NCI-H2029 treated with DMSO at 0.1 percent for 48 hours (cell line): Measurements from ENCODE around the gene IL37.
"Not testable (repeated sequence)": the region's sequence is repeated elsewhere in the genome, so short reads cannot be mapped to it uniquely, and the experiment has no call there.

ENCODE experiments used
- DNase-seq: peaks from one replicate; lab custom pipeline; 2025; lab: John Stamatoyannopoulos, UW

IL37 gene

DNA sequence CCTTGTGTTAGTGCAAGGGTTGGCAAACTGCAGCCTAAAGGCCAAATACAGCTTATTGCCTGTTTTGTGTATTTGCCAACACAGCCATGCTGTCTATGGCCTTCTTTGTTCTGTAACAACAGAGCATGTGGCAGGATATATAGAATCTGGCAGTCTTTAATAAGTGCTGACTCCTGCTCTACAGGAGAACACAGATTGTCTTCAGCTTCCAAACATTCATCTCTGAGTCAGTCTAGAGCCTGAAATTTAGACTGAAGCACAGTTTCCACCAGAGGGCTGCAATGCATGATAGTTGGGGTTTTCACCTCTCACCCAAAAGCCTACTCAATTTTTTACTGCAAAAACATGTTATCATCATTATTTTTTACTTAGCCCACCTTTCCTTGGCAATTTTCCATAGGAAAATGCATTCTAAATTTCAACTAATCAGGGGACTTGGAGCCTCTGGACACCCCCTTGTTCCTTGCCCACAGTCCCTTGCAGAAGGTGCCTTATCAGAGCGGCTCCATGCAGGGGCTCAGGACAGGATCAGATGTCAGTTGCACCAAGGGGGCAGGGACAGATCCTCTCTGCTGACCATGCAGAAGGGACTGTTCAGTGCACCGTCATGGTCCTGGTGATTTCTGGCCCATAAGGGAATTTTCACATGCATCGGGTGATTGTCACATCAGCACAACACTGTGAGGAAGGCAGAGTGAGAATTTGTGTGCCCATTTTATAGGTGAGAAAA lies 12.4 kb downstream of the IL37 start:
- DNase-seq, result no peak

DNA sequence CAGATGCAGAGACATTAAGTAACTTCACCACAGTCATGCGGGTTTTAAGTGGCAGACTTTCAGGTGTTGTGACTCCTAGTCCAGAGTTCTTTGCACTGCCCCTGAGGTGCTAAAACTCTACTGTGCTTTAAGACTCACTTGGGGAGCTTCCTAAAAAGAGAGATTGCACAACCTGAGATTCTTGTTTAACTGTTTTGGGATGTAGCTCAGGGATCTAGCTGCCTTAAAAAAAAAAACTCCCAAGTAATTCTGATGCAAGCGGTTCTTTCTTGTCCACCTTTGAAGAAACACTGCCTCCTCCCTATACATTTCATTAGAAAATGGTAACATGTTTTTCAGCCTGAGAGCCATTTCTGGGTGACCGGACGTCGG lies 13.0 kb downstream of the IL37 start:
- no peak for DNase-seq

DNA sequence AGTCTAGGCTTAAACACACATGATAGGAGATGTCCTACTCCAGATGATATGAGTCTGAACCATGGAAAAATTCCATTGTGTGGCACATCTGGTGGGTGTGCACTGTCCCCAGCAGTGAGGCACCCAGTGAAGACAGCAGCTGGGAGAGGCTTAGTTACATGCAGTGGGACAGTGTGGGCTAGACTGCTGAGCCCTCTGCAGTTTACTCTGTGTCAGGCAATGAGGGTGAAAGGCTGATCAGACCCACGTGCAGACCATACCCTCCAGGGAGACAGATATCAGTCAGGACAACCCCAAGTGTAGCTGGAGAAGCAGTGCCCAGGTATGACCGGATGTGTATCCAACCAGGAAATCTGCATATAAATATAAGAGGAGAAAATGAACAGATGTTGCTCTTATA lies 13.4 kb downstream of the IL37 start:
- no peak for DNase-seq

DNA sequence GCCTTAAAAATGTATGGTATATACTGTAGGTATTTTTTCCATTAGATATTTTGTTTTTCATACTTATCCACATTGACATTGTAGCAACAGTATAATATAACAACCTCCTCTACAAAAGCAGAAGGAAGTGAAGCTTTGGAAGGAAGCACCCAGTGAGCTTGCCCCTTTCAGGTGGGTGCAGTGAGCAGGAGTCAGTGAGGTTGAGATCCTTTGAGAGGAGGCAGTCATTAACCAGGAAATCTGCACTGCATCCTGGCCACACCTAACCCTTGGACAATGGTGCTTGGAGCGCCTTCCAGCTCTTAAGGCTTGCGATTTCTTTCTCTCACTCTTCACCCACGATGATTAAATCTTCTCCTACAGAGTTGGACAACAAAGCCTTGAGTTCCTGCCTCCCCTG lies 13.9 kb downstream of the IL37 start:
- no peak for DNase-seq

DNA sequence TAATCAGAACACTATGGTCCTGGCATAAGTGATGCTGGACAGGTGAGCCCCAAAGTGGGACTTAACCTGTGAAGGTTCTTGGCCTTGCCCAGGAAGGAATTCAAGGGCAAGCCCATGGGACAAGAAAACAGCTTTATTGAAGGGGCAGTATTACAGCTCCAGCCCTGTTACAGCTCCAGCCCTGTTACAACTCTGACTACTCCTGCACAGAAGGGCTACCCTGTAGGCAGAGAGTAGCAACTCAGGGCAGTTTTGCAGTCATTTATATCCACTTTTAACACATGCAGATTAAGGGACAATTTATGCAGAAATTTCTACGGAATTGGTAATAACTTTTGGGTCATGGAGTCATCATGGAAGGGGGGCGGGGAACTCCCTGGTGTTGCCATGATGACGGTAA lies 15.7 kb downstream of the IL37 start:
- DNase-seq, result no peak

DNA sequence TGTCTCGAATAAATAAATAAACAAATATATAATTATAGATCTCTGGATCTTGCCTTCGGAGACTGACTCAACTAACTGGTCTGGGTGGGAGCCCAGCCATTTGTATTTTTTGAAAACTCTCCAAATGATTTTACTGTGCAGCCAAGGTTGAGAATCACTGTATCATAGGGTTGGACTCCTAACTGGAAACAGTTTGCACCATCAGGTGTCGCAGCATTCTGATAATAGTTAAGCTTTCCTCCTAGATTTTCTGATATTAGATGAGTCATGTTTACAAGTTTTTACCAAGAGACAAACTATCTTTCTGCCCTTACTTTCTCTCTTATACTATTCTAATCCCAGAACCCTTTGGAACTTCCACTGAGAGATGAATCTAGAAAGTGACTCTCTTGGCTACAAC lies 16.8 kb downstream of the IL37 start:
- no peak for DNase-seq

DNA sequence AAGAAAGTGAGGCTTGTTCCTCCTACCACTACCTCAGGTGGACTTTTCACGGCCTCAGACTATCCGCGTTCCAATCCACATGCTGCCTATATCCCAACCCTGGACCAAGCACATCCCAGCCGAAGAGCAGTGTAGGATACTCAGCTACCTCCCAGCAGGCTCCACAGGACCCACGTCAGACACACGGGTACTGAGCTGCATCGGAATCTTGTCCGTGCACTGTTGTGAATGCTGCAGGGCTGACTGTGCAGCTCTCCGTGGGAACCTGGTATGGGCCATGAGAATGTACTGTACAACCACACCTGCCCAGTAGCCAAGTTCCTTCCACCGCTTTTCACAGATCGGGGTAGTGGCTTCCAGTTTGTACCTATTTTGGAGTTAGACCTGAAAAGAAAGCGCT lies 22.3 kb downstream of the IL37 start:
- DNase-seq, result no peak

DNA sequence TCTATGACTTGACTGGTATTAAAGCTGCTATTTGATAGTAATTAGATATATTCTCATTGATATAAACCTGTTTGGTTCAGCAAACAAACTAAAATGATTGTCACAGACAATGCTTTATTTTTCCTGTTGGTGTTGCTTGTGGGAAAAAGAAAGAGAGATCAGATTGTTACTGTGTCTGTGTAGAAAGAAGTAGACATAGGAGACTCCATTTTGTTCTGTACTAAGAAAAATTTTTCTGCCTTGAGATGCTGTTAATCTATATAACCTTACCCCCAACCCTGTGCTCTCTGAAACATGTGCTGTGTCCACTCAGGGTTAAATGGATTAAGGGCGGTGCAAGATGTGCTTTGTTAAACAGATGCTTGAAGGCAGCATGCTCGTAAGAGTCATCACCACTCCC lies 23.2 kb downstream of the IL37 start:
- not testable (repeated sequence) for DNase-seq

DNA sequence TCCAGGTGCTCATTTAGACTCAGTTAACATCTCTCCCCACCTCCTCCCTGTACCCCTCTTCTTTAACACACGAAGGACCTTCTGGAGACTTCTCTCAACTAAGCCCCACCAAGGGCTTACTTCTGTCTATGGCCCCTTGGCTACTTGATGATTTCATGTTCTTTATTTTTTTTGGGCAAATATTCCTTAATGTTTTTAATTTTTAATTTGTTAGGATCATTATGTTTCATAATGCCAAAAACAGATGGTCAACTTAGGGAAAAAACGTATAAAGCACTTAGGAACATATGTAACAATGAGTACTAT lies 25.9 kb downstream of the IL37 start:
- no peak for DNase-seq

DNA sequence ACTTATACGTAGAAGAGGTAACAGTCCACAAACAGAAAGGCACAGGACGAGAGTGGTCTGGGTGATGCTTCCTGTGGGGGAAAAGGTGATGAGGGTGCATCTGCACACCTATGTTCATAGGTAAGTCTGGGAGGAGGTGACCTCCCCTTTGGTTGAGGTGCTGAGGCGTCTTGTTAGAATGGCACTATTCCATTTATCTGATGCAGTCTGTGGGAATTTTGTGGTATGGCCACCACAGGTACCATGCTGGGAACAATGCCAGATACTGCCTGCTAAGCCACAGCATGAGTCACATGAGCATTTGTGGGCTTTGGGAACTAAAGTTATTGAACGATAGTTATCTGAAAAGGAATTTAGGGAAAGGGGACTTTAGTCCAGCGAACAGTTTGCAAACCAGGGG lies 27.9 kb downstream of the IL37 start:
- DNase-seq, result no peak

DNA sequence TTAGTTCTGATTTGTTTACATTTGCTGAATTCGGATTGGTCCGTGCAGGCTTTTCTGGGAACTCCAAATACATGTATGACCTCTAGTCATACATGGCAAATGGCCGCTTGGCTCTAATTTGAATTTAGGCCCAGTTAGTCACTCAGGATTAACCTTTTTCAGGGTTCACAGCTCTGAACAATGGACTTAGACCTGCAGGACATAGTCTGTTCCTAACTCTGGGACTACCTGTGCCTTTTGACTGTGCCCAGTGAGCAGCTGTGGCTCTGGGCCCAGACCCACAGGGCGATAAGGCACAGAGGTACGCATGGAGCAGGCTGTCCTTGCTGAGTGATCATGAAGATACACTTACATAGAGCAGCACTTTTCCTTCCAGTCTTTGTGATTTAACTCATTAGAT lies 28.5 kb downstream of the IL37 start:
- no peak for DNase-seq

DNA sequence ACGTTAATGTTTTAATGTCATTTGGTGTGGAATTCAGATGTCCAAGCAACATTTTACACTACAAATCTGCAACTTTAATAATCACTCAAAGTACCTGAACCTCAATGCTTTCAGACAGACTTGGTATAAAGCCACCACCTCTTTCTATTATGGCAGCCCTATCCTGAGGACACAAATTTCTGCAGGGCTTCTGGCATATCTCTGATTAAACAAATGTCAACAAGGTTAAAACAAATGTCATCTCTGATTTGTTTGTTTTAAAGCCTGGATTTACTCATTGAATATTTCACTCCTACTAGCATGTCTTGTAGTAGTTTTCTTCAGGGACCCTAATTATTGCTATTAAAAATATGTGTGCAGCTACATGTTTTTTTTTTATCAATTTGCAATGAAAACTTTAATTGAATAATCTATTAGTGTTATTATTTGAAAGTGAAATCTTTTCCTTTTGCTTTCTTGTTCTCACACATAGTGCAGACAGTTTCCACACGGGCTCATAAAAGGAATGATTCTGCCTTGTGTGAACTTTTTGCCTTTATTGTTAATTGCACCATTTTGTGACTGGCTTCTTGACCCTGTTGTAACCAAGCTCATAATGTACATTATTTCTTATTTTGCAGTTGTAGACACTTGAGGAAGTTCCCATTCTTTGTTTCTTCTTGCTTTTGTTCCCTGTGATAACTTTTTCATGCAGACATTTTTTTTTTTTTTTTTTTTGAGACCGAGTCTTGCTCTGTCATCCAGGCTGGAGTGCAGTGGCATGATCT lies 30.1 kb downstream of the IL37 start:
- no peak for DNase-seq

DNA sequence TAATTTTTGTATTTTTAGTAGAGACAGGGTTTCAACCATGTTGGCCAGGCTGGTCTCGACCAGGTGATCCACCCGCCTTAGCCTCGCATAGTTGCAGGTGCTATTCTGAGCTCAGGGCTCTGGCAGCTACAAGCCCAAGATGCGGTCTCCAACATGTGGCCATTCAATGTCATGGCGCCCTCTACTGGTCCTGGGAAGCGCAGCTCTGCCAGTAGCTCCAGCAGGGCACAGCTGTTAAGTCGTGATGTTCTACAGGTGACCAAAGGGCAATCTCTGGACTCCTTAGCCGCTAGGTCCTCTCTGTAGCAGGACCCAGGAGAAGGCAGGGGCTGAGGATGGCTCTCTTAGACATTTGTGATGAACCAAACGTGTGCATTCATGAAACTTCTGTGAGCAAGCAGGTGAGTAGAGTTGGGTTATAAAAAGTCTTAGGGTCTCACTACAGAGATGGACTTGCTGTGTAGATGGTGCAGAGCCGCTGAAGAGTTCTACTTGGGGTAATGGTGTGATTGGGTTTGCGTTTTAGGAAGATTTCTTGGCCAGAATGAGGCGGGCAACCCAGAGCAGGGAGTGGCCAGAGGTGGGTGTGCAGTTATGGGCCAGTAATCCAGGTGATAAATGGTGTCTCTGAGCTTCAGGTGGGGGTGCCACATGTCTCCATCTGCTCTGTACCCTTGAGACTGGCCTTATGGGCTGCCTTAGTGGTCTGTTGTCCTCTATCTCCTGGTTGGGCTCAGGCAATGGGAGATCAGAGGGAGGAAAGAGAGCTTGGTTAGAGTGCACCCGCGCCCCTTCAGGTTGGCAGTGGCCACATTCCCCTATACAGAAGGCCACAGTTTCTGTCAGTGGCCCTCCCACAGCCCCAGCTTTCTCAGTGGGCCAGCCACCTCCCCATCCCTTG lies 31.0 kb downstream of the IL37 start:
- peak; percentile 7 for DNase-seq

DNA sequence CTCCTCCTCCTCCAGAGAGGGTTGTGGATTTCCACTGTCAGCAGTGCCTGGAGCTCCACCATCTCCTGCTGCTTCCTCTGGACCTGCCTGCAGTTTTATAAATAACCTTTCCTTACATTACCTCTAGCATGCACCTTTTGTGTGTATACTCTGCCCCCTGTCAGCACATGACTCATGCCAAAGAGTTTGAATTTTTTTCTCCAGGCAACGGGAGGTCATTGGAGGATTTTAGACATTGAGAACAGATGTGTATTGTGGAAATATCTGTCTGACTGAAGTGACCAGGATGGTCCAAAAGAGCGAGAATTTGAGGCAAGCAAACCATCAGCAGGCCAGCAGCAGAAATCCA lies 31.7 kb downstream of the IL37 start:
- no peak for DNase-seq

DNA sequence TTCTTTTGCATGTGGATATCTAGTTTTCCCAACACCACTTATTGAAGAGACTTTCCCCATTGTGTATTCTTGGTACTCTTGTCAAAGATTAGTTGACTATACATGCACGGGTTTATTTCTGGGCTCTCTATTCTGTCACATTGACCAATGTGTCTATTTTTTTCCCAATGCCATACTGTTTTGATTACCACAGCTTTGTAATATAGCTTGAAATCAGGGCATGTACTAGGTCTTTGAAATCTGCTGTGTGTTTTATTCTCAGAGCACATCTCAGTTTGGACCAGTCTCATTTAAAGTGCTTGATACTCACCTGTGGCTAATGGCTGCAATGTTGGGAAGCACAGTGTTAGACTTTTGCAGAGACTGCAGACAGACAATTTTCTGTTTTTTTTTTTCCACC lies 34.0 kb downstream of the IL37 start:
- DNase-seq, result no peak

DNA sequence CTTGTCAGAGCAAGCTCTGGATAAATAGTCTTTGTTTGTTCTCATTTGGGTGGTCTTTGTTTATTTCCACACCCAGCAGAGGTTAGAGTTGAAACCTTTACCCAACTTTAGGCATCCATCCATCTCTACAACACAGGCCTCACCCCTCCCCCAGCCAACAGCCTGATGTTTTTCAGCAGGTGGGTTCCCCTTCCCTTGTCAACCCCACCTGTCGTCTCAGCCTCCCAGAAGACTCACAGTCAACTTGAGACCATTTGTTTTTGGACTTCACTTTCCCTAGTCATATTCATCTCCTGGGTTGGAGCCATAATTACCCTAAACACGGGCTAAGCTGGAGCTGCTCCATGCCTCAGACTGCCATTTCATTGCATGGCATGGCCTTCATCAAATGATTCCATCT lies 35.1 kb downstream of the IL37 start:
- DNase-seq, result no peak

DNA sequence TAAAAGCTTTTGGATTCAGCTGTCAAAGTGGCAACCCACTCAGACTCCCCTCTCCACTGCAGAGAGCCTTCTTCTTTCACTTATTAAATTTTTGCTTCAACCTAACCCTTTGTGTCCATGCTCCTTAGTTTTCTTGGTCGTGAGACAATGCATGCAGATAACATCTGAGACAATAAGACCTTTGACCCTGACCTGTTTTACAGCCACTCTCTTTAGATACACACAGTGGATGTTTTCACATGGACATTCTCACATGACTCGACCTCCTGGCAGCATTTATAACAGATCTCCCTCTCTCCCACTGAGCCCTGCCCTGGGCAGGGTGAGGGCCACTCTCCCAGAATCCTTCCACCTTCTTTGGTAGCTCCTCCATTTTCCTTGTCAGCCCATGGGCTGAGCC lies 36.4 kb downstream of the IL37 start:
- no peak for DNase-seq

DNA sequence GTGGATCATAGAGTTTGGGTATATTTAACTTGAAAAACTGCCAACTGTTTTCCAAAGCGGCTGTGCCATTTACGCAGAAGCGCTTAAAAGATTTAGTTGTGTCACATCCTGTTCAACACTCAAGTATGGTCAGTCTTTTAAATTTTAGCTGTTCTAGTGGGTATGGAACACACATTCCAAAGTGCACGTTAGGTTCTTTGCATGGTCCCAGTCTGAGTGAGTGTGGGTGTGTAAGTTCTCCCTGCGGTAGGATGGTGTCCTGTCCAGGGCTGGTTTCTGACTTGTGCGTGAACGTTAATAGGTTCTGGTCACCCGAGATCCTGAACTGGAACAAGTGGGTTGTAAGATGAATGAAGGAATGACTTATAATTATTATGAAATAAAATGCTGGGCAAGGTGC lies 38.5 kb downstream of the IL37 start:
- no peak for DNase-seq

DNA sequence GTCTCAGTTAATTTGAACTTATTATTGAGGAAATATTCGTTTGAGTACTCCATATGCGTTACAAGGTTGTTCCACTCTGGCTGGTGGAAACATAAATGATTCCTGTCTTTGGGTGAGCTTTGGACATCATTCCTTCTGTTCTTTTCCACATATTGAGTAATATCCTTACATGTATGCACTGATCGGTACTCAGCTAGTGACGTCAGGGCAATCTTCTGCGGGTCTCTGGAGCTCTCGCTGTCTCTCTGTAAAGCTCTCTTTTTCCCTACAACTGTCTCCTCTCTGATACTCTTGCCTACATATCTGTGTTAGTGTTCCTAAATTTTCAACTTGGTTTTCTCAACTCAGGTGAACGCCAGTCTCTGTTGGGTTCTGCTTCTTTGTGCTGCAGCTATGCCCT lies 43.4 kb downstream of the IL37 start:
- DNase-seq, result no peak

DNA sequence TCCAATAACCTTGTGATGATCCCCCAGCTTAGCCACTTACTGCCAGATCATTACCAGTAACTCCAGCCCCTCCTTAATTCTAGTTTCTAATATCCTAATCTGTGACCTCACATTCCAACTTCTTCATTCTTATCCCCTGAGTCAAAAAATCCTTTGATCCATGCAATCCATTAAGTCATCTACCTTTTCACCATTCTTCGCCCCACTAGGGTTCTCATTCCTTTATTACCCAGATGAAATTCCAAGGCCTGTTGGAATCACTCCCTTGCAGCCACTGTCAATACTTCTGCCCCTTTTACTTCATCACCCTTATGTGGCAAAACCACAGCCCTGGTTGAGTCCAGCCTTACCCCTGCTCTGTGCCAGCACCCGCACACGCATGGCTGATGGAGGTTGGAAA lies 46.5 kb downstream of the IL37 start:
- no peak for DNase-seq

DNA sequence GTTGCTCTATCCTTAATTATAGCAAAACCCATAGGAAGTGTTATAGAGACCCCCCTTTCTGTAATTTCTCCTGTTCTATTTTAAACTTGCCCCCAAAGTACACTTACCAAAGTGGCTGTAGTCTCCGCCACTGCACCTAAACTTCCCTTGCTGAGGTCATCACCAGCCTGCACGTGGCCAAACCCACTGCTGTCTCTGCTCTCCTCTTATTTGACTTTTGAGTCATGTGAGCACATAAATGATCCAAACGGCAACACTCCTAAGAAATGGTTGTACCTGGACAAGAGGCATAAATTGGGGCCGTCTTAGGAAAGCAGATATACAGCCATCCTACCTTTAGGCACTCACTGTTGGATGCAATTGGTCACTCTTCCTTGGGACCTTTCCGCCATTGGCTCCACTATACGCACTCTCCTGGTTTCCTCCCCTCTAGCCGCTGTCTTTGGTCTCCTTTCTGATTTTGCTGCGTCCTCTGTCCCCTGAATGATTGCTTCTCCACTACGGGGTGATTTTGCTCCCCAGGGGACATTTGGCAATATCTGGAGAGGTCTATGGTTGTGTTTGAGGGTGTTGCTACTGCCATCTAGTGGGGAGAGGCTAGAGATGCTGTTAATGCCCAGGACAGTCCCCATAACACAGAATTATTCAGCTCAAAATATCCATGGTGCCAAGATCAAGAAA lies 47.6 kb downstream of the IL37 start:
- peak; percentile 39 for DNase-seq

DNA sequence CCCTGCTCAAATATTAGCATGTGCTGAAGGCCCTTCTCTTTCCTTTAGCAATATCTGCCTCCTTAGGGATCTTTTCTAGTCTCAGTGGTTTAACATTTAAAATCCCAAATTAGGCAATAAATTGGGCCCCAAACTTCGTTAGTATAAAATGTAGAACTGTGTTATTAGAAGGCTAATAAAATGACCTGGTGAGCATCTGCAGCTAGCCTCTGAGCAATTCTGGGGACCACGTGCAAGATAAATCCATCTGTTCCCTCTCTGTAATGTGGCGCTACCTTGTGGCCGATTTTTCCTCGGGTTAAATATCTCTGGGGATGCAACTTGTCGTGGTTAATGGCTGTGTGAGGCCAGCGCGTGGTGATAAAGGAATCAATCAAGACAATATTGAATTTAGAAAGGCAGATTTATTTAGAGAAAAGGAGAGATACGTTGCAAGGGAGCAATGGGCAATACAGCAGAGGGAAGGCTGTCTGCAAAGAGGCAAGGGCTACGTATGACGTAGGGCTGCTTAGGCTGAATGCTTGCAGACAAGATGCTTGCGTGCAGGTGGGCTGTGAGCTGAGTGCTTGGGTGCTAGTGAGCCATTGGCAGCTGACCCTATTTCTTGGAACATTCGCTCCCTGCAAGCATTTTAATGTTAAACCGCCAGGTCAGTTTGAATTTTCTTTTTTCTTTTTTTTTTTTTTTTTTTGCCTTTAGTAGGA lies 48.3 kb downstream of the IL37 start:
- DNase-seq, result no peak
